ENCODE data around the gene AP1G2.

DNA sequence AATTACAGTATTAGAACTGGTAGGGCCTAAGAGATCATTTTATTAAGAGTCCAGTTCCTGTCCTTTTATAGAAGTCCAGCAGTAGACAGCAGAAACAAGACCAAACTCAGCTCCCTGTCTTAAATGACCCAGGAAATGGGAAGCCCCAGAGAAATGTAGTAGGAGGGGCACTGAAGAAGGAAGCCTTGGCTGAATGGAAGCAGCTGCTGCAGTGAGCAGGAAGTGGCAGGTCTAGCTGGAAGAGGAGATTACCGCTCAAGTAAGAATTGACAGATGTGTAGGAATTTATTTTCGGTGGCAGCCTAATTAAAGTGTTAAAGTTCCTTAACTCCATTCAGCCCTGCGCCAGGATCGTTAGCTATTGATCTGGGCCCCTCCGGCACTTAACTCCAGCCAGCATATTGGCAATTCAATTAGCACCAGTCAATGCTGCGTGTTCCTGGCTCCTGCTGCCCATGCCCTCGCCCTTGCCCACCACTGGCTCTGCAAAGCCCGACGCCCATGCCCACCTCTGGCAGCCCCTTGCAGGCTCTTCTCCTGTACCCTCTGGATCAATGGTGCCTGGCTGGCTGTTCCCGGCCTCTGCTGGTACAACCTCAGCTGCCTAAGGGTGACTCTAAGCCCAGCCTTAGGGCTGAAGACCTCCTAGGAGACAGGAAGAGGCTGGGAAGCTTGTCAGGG, 37.1 kb downstream of the AP1G2 start:
- TF ChIP-seq, protein P1, sequence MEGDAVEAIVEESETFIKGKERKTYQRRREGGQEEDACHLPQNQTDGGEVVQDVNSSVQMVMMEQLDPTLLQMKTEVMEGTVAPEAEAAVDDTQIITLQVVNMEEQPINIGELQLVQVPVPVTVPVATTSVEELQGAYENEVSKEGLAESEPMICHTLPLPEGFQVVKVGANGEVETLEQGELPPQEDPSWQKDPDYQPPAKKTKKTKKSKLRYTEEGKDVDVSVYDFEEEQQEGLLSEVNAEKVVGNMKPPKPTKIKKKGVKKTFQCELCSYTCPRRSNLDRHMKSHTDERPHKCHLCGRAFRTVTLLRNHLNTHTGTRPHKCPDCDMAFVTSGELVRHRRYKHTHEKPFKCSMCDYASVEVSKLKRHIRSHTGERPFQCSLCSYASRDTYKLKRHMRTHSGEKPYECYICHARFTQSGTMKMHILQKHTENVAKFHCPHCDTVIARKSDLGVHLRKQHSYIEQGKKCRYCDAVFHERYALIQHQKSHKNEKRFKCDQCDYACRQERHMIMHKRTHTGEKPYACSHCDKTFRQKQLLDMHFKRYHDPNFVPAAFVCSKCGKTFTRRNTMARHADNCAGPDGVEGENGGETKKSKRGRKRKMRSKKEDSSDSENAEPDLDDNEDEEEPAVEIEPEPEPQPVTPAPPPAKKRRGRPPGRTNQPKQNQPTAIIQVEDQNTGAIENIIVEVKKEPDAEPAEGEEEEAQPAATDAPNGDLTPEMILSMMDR (conservative IDR thresholded peaks at IDR 0.05; ENCODE audit: low read depth, low read length) = no peak
- TF ChIP-seq FOS (IDR thresholded peaks at IDR 0.05; ENCODE audit: low read depth, low read length) (no peak), POLR2A (IDR thresholded peaks at IDR 0.05; ENCODE audit: low read depth, low read length) (no peak), MAFK (IDR thresholded peaks at IDR 0.05; ENCODE audit: low read depth, low read length) (no peak), CHD1 (IDR thresholded peaks at IDR 0.05; ENCODE audit: low read depth, low read length) (no peak), CEBPB (IDR thresholded peaks at IDR 0.05; ENCODE audit: low read depth, low read length) (no peak)
- TF ChIP-seq, protein P2, sequence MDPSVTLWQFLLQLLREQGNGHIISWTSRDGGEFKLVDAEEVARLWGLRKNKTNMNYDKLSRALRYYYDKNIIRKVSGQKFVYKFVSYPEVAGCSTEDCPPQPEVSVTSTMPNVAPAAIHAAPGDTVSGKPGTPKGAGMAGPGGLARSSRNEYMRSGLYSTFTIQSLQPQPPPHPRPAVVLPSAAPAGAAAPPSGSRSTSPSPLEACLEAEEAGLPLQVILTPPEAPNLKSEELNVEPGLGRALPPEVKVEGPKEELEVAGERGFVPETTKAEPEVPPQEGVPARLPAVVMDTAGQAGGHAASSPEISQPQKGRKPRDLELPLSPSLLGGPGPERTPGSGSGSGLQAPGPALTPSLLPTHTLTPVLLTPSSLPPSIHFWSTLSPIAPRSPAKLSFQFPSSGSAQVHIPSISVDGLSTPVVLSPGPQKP (IDR thresholded peaks at IDR 0.05; ENCODE audit: borderline replicate concordance, low read depth, low read length) = no peak

All from IMR-90 (cell line).